Measurements from ENCODE around the gene SOX4.
"Not testable (repeated sequence)": the region's sequence is repeated elsewhere in the genome, so short reads cannot be mapped to it uniquely, and the experiment has no call there.

GRCh38 chr6:21552286-21552685 lies 41.3 kb upstream of the SOX4 start:
- TF ChIP-seq, protein P1, sequence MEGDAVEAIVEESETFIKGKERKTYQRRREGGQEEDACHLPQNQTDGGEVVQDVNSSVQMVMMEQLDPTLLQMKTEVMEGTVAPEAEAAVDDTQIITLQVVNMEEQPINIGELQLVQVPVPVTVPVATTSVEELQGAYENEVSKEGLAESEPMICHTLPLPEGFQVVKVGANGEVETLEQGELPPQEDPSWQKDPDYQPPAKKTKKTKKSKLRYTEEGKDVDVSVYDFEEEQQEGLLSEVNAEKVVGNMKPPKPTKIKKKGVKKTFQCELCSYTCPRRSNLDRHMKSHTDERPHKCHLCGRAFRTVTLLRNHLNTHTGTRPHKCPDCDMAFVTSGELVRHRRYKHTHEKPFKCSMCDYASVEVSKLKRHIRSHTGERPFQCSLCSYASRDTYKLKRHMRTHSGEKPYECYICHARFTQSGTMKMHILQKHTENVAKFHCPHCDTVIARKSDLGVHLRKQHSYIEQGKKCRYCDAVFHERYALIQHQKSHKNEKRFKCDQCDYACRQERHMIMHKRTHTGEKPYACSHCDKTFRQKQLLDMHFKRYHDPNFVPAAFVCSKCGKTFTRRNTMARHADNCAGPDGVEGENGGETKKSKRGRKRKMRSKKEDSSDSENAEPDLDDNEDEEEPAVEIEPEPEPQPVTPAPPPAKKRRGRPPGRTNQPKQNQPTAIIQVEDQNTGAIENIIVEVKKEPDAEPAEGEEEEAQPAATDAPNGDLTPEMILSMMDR (IDR thresholded peaks at IDR 0.05): not testable (repeated sequence)
- not testable (repeated sequence) for TF ChIP-seq POLR2A (IDR thresholded peaks at IDR 0.05)

Measured in lower leg skin (tissue), 3 donors.